ENCODE data around the gene WAC.
"Not testable (repeated sequence)": the region's sequence is repeated elsewhere in the genome, so short reads cannot be mapped to it uniquely, and the experiment has no call there.

Gene WAC, protein sequence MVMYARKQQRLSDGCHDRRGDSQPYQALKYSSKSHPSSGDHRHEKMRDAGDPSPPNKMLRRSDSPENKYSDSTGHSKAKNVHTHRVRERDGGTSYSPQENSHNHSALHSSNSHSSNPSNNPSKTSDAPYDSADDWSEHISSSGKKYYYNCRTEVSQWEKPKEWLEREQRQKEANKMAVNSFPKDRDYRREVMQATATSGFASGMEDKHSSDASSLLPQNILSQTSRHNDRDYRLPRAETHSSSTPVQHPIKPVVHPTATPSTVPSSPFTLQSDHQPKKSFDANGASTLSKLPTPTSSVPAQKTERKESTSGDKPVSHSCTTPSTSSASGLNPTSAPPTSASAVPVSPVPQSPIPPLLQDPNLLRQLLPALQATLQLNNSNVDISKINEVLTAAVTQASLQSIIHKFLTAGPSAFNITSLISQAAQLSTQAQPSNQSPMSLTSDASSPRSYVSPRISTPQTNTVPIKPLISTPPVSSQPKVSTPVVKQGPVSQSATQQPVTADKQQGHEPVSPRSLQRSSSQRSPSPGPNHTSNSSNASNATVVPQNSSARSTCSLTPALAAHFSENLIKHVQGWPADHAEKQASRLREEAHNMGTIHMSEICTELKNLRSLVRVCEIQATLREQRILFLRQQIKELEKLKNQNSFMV

DNA sequence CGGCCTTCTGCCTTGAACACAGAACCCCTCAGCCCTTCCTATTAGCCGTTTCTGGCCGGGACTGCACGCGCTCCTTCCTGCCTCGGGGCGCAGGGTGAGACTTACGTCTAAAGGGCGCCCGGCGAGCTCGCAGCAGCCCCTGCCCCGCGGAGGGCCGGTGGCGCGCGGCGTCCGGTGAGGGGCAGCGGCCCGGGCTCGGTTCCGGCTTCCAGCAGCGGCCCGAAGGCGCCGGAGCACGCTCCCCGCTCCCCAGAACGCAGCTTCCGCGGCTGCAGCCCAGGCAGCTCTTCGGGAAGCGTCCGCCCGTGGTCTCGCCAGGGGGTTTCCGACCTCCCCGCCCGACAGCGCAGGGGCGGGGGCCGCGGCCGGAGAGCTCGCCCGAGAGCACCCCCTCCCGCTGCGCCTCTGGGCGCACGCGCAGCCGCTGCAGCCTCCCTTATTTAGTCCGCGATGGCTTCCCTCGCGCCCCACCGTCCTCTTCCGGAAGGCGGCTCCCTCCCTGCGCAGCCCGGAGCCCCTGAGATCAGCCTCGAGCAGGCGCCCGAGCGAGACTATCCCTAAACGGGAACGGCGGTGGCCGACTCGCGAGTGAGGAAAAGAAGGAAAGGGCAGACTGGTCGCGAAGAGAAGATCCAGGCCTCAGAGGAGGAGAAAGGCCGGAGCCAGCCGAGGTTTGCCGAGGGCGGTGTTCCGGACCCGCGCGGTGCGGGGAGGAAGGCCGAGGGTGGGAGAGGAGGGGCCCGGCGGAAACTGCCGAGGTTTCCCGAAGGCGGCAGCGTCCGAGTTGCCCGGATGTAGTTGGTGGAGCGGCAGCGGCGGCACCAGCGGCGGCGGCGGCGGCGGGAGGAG is at the start of gene WAC:
Gene WAC, plus strand, starts transcription at position 782 of the 849 bp plus-strand sequence. CDS start 462 bp downstream, outside the sequence.
- Mint-ChIP-seq H3K9me3 (no peaks in the 10 kb centered on the region), H3K27ac (peak within 1 kb of the TSS; percentile 100), H3K36me3 (peaks cover 71% of the 10 kb centered on the region), H3K4me1 (peaks cover 49% of the 10 kb centered on the region), H3K4me3 (peak within 1 kb of the TSS; percentile 94)
- ATAC-seq (peak; percentile 89), DNase-seq (ENCODE audit: low spot score in 2 of 2) (peak; percentile 99)

DNA sequence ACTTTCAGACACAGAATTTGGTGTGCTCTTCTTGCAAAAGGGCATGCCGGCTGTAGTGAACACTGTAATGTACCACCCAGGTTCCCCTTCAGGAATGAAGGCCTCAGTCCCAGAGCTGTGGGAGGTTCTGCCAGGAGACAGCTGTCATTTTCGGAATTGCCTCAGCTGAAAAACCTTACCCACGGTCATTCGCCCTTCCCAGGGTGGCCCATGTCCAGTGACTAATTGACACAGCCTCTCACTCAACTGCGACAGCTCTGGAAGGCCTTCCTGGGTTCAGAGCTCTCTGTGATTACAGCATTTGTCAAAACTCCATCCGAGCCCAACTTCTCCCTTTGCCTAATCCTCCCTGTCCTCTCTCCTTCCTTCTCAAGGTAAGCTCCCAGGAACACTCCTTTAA is 43.7 kb upstream of the WAC start:
- Mint-ChIP-seq H3K27ac (no peak overlapping the region), H3K36me3 (no peaks in the 10 kb centered on the region), H3K4me1 (peaks cover 6% of the 10 kb centered on the region), H3K9me3 (no peaks in the 10 kb centered on the region), H3K4me3 (no peak overlapping the region)
- ATAC-seq (no peak), DNase-seq (ENCODE audit: low spot score in 2 of 2) (no peak)

DNA sequence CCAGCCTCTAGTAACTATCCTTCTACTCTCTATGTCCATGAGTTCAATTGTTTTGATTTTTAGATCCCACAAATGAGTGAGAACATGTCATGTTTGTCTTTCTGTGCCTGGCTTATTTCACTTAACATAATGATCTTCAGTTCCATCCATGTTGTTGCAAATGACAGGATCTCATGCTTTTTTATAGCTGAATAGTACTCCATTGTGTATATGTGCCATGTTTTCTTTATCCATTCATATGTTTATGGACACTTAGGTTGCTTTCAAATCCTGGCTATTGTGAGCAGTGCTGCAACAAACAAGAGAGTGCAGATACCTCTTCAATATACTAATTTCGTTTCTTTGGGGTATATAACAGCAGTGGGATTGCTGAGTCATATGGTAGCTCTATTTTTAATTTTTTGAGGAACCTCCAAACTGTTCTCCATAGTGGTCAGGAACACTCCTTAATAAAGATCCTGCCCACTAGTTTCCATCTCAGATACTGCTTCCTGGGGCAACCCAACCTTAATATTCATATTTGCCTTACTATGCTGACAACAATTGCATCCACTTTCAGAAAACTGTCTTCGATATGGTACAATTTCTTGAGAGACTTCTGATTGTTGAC is 42.6 kb upstream of the WAC start:
- not testable (repeated sequence) for H3K4me3 Mint-ChIP-seq; H3K36me3 Mint-ChIP-seq; ATAC-seq; H3K27ac Mint-ChIP-seq; H3K9me3 Mint-ChIP-seq; H3K4me1 Mint-ChIP-seq; DNase-seq (ENCODE audit: low spot score in 2 of 2)

DNA sequence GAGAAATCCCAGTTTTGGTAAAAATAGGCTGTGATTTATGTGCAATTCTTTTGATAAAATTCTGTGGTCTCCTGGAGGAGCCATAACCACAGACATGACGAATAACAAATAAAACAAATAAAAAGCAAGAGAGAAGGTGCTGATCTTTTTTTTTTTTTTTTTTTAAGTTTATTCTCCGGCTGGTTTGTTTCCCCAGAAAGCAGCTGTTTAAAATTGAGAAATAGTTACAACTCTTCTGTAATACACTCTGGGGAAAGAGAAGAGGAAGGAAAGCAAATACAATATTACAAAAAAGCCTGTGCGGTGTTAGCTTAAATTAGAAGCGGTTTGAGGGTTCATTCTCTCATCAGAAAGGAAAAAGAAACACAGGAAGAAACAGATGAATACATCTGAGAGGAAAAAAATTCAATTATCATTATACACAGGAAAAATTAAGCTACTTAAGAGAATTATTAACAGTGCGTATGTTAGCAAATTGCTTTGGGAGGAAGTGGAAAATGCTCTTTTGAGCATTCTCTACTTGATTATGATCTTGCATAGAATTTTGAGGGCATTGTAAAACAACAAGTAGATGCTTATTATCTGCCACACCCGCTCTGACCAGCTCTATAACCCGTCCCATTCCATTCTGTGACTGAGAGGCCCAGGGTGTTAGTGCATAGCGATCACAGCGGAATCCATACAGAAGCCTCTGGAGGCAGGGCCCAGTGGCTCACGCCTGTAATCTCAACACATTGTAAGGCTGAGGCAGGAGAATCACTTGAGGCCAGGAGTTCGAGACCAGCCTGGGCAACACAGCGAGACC is 40.6 kb upstream of the WAC start:
- H3K36me3 Mint-ChIP-seq: no peaks in the 10 kb centered on the region
- no peak for ATAC-seq
- no peaks in the 10 kb centered on the region for H3K9me3 Mint-ChIP-seq
- no peak for DNase-seq (ENCODE audit: low spot score in 2 of 2)
- no peak overlapping the region for H3K27ac Mint-ChIP-seq
- H3K4me3 Mint-ChIP-seq: no peak overlapping the region
- H3K4me1 Mint-ChIP-seq: peaks cover 1% of the 10 kb centered on the region

DNA sequence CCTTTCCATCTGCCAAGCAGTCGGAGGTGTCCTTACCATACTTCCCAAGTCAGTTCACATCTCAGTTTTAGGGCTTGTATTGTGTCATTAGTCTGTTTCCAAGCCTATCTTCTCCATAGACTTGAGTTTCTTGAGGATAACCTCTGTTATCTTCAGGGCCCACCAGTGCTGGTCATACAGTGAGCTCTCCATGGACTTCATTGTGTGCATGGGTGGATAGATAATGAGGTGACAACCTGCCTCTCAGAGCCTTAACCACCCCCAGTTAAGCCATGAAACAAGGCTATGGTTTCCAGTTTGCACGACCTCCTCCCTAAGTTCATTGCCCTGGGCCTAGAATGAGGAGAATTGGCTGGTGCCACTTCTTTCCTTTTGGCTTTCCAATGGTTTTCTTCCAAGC is 38.5 kb upstream of the WAC start:
- DNase-seq (ENCODE audit: low spot score in 2 of 2) (no peak), ATAC-seq (no peak)
- Mint-ChIP-seq H3K4me1 (no peaks in the 10 kb centered on the region), H3K36me3 (no peaks in the 10 kb centered on the region), H3K4me3 (no peak overlapping the region), H3K9me3 (no peaks in the 10 kb centered on the region), H3K27ac (no peak overlapping the region)

DNA sequence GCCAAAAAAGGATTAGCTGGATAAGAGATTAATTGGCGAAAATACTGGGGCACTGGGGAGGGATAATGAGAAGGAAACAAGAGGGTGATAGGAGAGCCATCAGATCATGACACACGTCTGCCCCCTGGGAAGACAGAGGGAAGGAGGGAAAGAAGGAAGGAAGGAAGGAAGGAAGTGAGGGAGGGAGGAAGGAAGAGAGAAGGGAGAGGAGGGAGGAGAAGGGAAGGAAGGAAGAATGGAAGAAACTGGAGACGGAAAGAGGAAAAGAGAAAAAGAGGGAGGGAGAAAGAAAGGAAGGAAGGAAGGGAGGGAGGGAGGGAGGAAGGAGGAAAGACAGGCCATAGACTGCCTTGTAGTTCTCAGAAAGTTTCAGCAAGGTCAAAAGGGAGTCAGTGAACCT is 37.8 kb upstream of the WAC start:
- ATAC-seq: no peak
- H3K36me3 Mint-ChIP-seq: no peaks in the 10 kb centered on the region
- no peaks in the 10 kb centered on the region for H3K9me3 Mint-ChIP-seq
- no peaks in the 10 kb centered on the region for H3K4me1 Mint-ChIP-seq
- DNase-seq (ENCODE audit: low spot score in 2 of 2): no peak
- H3K27ac Mint-ChIP-seq: no peak overlapping the region
- no peak overlapping the region for H3K4me3 Mint-ChIP-seq

DNA sequence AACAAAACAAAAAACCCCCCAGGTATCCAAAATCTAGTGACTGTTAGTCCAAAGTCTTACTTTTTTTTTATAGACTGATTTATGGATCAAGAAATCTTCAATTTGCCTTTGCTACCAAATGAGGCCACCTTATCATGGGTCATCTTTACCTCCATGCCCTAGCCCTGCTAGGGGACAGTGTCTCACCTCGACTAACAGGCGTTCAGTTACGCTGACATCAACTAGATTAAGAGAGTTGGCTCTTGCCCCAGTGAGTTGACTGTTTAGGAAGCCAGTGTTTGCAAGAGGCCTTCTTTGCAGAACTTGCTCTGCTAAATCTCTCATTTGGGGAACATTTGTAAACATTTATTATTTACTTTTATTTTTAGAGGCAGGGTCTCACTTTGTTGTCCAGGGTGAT is 36.9 kb upstream of the WAC start:
- H3K4me3 Mint-ChIP-seq: no peak overlapping the region
- no peaks in the 10 kb centered on the region for H3K9me3 Mint-ChIP-seq
- H3K36me3 Mint-ChIP-seq: no peaks in the 10 kb centered on the region
- no peaks in the 10 kb centered on the region for H3K4me1 Mint-ChIP-seq
- no peak overlapping the region for H3K27ac Mint-ChIP-seq
- DNase-seq (ENCODE audit: low spot score in 2 of 2) (no peak), ATAC-seq (no peak)

DNA sequence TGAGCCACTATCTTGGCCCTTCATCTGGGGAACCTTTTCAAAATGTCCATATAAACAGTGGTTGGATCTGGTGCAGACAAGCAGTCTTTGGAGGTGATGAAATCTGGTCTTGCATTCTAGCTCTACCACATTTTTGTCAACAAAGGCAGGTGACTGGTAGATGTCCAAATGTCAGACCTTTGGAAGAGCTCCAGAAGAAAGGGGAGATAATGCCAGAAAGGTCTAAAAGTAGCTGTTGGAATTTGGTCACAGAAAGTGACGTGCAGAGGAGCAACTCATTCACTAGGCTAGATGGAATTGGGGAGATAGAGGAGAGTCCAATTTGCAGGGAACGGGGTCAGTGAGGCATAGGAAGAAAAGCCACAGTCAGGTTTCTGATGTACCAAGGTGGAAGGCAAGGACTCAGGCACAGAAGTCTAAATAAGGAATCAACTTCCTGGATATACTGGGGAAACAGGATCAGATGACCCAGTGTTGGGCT is 36.4 kb upstream of the WAC start:
- H3K4me3 Mint-ChIP-seq: no peak overlapping the region
- no peaks in the 10 kb centered on the region for H3K36me3 Mint-ChIP-seq
- no peaks in the 10 kb centered on the region for H3K4me1 Mint-ChIP-seq
- DNase-seq (ENCODE audit: low spot score in 2 of 2) (no peak), ATAC-seq (no peak)
- no peaks in the 10 kb centered on the region for H3K9me3 Mint-ChIP-seq
- no peak overlapping the region for H3K27ac Mint-ChIP-seq

DNA sequence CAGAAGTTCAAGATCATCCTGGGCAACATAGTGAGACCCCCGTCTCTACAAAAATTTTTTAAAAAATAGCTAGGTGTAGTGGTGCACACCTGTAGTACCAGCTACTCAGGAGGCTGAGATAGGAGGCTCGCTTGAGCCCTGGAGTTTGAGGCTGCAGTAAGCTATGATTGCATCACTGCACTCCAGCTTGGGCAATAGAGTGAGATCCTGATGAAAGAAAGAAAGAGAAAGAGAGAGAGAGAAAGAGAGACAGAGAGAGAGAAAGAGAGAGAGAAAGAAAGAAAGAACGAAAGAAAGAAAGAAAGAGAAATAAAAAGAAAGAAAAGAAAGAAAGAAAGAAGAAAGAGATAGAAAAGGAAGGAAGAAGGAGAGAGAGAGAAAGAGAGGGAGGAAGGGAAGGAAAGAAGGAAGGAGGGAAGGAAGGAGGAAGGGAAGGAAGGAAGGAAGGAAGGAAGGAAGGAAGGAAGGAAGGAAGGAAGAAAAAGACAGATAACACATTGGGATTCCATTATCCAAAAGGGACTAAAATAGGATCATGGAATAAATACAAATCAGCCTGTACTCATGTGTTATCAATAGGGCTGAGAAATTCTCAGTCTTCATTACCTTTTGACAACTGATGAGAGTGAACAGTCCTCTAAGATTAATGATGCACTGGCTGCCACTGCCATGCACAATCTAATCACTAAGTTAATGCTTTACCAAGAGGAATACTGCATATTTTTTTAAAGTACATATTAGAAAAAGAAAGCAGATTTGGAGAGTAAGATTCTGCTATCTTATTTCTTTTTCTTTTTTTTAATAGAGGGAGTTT is 35.4 kb upstream of the WAC start:
- H3K27ac Mint-ChIP-seq: no peak overlapping the region
- no peak overlapping the region for H3K4me3 Mint-ChIP-seq
- H3K4me1 Mint-ChIP-seq: no peaks in the 10 kb centered on the region
- no peak for DNase-seq (ENCODE audit: low spot score in 2 of 2)
- ATAC-seq: no peak
- H3K9me3 Mint-ChIP-seq: no peaks in the 10 kb centered on the region
- no peaks in the 10 kb centered on the region for H3K36me3 Mint-ChIP-seq

DNA sequence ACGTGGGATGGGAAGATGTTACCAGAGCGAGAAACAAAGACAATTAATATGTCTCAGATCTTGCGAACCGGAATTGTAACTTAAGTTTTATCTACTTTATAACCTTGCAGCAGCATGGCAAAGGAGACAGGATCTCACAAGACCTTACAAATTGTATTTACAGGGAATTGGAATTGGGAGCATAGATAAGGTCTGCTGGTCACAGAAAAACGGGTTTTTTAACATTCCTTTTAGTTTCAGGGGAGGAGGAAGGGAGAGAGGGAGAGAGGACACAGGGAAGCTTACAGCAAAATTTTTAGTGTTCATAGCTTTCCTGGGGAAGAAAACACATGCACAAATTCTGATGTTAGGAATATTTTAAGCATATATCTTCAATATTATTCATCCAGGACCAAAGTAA is 32.7 kb upstream of the WAC start:
- not testable (repeated sequence) for H3K27ac Mint-ChIP-seq; H3K36me3 Mint-ChIP-seq; H3K4me1 Mint-ChIP-seq; ATAC-seq; H3K4me3 Mint-ChIP-seq; H3K9me3 Mint-ChIP-seq; DNase-seq (ENCODE audit: low spot score in 2 of 2)

DNA sequence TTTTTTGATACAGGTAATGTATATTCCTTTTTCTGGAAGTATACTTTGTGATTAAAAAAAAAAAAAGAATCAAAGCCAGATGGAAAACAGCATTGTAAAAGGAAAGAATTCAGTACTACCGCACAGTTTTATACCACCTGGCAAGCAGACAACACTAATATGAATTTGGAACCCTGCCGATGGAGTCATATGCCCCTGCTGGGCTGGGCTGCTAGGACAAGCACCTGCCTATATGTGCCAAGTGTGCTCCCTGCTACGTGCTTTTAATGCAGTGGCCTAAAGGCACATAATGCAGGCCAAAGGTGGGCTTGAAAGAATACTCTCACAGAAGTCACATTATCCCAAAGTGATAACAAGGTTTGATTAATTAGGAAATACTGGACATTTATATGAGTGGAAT is 29.8 kb upstream of the WAC start:
- no peak overlapping the region for H3K27ac Mint-ChIP-seq
- no peak for DNase-seq (ENCODE audit: low spot score in 2 of 2)
- H3K36me3 Mint-ChIP-seq: no peaks in the 10 kb centered on the region
- H3K4me1 Mint-ChIP-seq: no peaks in the 10 kb centered on the region
- H3K9me3 Mint-ChIP-seq: no peaks in the 10 kb centered on the region
- no peak for ATAC-seq
- no peak overlapping the region for H3K4me3 Mint-ChIP-seq

DNA sequence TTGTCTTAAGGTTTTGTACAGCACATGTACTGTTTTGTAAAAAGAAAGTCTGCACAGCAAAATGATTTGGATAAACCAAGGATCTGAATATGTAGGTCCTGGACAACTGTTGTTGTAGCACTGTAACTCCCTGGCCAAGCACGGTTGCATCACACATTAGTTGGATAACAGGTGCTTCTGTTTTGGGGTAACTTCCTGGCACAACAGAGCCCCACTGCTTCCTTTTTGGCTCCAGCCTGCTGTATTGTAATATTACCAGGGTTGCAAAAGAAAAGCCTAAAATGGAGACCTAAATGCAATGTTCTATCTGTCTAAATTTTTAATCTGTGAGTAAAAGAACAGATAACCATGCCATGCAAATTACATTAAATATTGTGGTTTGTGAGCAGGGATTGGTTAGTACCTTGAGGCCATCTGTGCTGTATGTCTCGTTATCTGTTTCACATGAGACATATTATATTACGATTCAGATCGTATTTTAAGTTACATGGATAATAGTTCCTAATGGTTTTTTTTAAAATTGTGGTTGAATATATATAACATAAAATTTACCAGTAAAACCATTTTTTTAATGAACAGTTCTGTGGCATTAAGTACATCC is 27.5 kb upstream of the WAC start:
- no peaks in the 10 kb centered on the region for H3K9me3 Mint-ChIP-seq
- DNase-seq (ENCODE audit: low spot score in 2 of 2): no peak
- no peak overlapping the region for H3K4me3 Mint-ChIP-seq
- no peaks in the 10 kb centered on the region for H3K4me1 Mint-ChIP-seq
- H3K36me3 Mint-ChIP-seq: no peaks in the 10 kb centered on the region
- ATAC-seq: no peak
- H3K27ac Mint-ChIP-seq: no peak overlapping the region

DNA sequence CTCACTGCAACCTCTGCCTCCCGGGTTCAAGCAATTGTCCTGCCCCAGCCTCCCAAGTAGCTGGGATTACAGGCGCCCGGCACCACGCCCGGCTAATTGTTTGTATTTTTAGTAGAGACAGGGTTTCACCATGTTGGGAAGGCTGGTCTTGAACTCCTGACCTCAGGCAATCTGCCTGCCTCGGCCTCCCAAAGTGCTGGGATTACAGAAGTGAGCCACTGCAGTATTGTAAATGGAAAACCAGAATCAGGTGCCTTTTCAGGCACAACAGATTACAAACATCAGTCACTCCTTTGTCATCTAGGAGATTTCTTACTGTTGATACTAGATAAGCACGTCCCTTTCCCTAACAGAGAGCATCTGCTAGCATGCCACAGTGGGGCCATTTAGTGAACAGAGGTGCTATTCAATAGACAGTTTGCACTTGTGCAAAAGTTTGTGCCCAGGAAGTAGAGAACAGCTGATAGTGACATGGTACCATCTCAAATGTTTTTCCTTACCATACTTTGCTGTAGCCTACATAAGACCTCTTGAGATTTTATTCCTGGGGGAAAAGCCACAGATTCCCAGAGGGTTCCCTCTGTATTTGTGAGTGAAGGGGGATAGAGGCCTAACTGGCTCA is 24.5 kb upstream of the WAC start:
- Mint-ChIP-seq H3K9me3 (no peaks in the 10 kb centered on the region), H3K36me3 (no peaks in the 10 kb centered on the region)
- no peak for ATAC-seq

More for the DNA sequence above, 24.5 kb upstream of the WAC start:
- no peak overlapping the region for H3K27ac Mint-ChIP-seq
- no peaks in the 10 kb centered on the region for H3K4me1 Mint-ChIP-seq
- no peak for DNase-seq (ENCODE audit: low spot score in 2 of 2)
- H3K4me3 Mint-ChIP-seq: no peak overlapping the region

Measured in stimulated activated effector memory CD8-positive, alpha-beta T cell treated with anti-CD3 and anti-CD28 coated beads, Interleukin-12 subunit alpha, Interleukin-12 subunit beta, amount 100 ng/mL, for 72 hours (primary cell).